Erythroblast (primary cell): Measurements from ENCODE around the gene LYRM9.

ENCODE experiments used
- GATA1 ChIP-seq: IDR thresholded peaks from 2 replicates; pipeline ENCODE4 v1.6.1; 2011; ENCODE audit warnings: low read depth, mild to moderate bottlenecking, control low read depth, low read length, moderate library complexity
- POLR2A ChIP-seq: IDR thresholded peaks from 2 replicates; pipeline ENCODE4 v1.6.1; 2011; ENCODE audit warnings: mild to moderate bottlenecking, low read length

DNA sequence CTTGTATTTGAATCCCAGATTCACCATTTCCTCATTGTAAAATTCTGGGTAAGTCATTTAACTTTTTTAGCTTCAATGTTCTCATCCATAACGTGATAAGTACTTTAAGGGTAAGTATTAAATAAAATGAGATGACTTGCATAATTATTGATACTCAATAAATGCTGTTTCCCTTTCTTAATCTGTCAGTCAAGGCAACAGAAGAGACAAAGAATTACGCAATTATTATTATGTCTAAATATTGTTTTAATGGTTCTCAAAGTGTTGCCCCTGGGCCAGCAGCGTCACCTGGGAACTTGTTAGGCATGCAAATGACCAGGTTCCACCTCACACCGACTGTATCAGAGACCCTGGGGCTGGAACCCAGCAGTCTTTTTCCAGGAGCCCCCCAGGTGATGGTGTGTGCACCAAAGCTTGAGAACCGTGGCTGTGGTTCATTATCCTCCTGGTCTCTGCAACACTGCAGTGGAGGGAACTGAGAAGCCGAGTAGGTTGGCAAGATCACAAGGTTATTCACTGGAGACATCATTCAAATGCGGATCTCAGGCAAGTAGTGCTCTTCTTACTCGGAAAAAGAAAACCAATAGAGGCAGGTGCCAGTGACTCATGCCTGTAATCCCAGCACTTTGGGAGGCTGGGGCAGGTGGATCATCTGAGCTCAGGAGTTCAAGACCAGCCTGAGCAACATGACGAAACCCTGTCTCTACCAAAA is 43.5 kb downstream of the LYRM9 start:
- TF ChIP-seq POLR2A (no peak), GATA1 (no peak)
